ENCODE data around the gene GLT8D2. TPM values are rescaled to one million over a fixed set of nuclear protein-coding genes. Genes with fewer than 3 reads are reported as not detected.

GLT8D2 gene
- total RNA-seq, 2 donors from 2014 or later = 3.1 to 11.2 TPM

DNA sequence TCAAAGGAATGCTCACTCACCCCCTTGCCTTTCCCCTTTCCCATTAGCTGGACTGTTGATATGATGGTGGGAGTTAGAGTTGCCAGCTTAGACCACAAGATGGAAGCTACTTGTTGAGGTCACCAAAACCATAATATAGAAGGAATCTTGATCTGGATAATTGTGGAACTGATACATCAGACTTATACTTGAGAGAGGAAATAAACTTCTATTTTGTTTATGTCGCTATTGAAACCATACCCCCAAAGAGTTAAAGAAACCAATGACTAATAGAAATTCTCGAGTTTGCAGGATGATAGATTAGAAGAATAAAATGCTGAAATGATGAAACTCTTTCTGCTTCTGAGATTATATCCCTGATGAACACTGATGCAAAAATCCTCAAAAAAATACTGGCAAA, 46.4 kb downstream of the GLT8D2 start:
- Histone ChIP-seq H3K4me1 (replicated peaks) (no peaks in the 10 kb centered on the region), H3K27me3 (replicated peaks; ENCODE audit: insufficient read depth) (no peaks in the 10 kb centered on the region), H3K36me3 (no peaks in the 10 kb centered on the region), H3K9me3 (no peaks in the 10 kb centered on the region), H3K4me3 (no peak overlapping the region), H3K27ac (no peak overlapping the region)
- DNase-seq (ENCODE audit: low spot score) = no peak
- 76% methylated on average over 2 of the region's 2 CpGs for WGBS
- TF ChIP-seq POLR2AphosphoS5 (IDR thresholded peaks at IDR 0.05) (no peak), CTCF (IDR thresholded peaks at IDR 0.05) (no peak), POLR2A (IDR thresholded peaks at IDR 0.05) (no peak)
- intact Hi-C loops (cut with DNase I) = no loop called here

GRCh38 chr12:104002686-104003085, 47.3 kb downstream of the GLT8D2 start:
- Histone ChIP-seq H3K4me3 (no peak overlapping the region), H3K36me3 (no peaks in the 10 kb centered on the region), H3K27ac (no peak overlapping the region), H3K9me3 (no peaks in the 10 kb centered on the region), H3K27me3 (replicated peaks; ENCODE audit: insufficient read depth) (no peaks in the 10 kb centered on the region), H3K4me1 (replicated peaks) (no peaks in the 10 kb centered on the region)
- intact Hi-C loops (cut with DNase I) = no loop called here
- DNase-seq (ENCODE audit: low spot score) = no peak
- TF ChIP-seq CTCF (IDR thresholded peaks at IDR 0.05) (no peak), POLR2AphosphoS5 (IDR thresholded peaks at IDR 0.05) (no peak), POLR2A (IDR thresholded peaks at IDR 0.05) (no peak)
- 94% methylated on average over 3 of the region's 3 CpGs for WGBS

DNA sequence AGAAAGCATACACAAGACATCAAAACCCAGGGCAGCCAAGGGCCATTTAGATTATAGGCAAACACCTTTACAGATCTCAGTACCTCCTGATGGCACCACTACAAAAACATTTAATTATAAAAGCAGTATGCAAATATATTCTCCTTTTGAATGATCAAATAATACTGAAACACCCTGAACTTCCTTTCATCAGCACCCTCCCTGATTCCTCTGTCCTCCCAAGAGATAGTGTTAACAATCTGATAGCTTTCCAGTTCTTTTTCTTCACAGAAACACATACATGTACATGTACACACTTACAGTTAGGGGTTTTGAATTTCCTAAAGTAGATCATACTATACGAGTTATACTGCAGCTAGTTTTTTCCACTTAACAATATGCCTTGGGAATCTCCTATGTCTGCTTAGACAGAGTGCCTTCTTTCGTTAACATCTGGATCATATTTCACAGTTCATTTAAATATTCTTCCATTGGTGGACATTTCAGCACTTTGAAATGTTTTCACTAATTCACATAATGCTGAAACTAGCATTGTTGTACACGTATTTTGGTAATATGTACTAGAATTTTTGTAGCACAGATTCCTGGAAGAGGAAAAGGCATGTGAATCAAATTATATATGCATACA, 49.1 kb downstream of the GLT8D2 start:
- no peak for DNase-seq (ENCODE audit: low spot score)
- H3K4me3 ChIP-seq = no peak overlapping the region
- 44% methylated on average over 3 of the region's 3 CpGs for WGBS
- H3K36me3 ChIP-seq = no peaks in the 10 kb centered on the region
- H3K27me3 ChIP-seq (replicated peaks; ENCODE audit: insufficient read depth) = no peaks in the 10 kb centered on the region
- intact Hi-C loops (cut with DNase I) = no loop called here
- H3K27ac ChIP-seq = no peak overlapping the region
- no peaks in the 10 kb centered on the region for H3K4me1 ChIP-seq (replicated peaks)
- H3K9me3 ChIP-seq = no peaks in the 10 kb centered on the region
- TF ChIP-seq CTCF (IDR thresholded peaks at IDR 0.05) = no peak
- no peak for TF ChIP-seq POLR2A (IDR thresholded peaks at IDR 0.05)
- no peak for TF ChIP-seq POLR2AphosphoS5 (IDR thresholded peaks at IDR 0.05)

- intact Hi-C loops (cut with DNase I) = no loop called here
- Histone ChIP-seq H3K27me3 (replicated peaks; ENCODE audit: insufficient read depth) (no peaks in the 10 kb centered on the region), H3K4me1 (replicated peaks) (no peaks in the 10 kb centered on the region), H3K27ac (no peak overlapping the region), H3K4me3 (no peak overlapping the region), H3K36me3 (no peaks in the 10 kb centered on the region), H3K9me3 (no peaks in the 10 kb centered on the region)
- TF ChIP-seq POLR2AphosphoS5 (IDR thresholded peaks at IDR 0.05) (no peak), POLR2A (IDR thresholded peaks at IDR 0.05) (no peak), CTCF (IDR thresholded peaks at IDR 0.05) (no peak)
- no peak for DNase-seq (ENCODE audit: low spot score)
- 78% methylated on average over 5 of the region's 5 CpGs for WGBS
Observed at GRCh38 chr12:103998976-103999375, 51.0 kb downstream of the GLT8D2 start.

GRCh38 chr12:103997286-103997900, 52.6 kb downstream of the GLT8D2 start:
- no peak overlapping the region for H3K27ac ChIP-seq
- H3K4me3 ChIP-seq = no peak overlapping the region
- no peaks in the 10 kb centered on the region for H3K9me3 ChIP-seq
- no peaks in the 10 kb centered on the region for H3K27me3 ChIP-seq (replicated peaks; ENCODE audit: insufficient read depth)
- no peaks in the 10 kb centered on the region for H3K4me1 ChIP-seq (replicated peaks)
- TF ChIP-seq POLR2AphosphoS5 (IDR thresholded peaks at IDR 0.05) = no peak
- no peak for TF ChIP-seq POLR2A (IDR thresholded peaks at IDR 0.05)
- no peak for TF ChIP-seq CTCF (IDR thresholded peaks at IDR 0.05)
- no peak for DNase-seq (ENCODE audit: low spot score)
- intact Hi-C loops (cut with DNase I) = no loop called here
- 45% methylated on average over 16 of the region's 16 CpGs for WGBS
- H3K36me3 ChIP-seq = no peaks in the 10 kb centered on the region

All from prostate gland (tissue), 2 donors.